Stimulated activated CD8-positive, alpha-beta memory T cell treated with anti-CD3 and anti-CD28 coated beads, Interleukin-7, amount 100 ng/mL, for 24 hours (primary cell): ENCODE measurements around the gene PITRM1.
"Not testable (repeated sequence)": the region's sequence is repeated elsewhere in the genome, so short reads cannot be mapped to it uniquely, and the experiment has no call there.

Experiments
- DNase-seq: peaks from one replicate; pipeline ENCODE4 v3.0.0-alpha.2; 2020; ENCODE audit warnings: low read depth

Gene PITRM1

GRCh38 chr10:3172446-3173170 is at the start of gene PITRM1:
Gene PITRM1 (minus strand): TSS chr10:3172782. CDS start chr10:3172772, 10 bp downstream.
- peak; percentile 98 for DNase-seq

GRCh38 chr10:3222068-3222467 is 49.5 kb upstream of the PITRM1 start:
- no peak for DNase-seq

GRCh38 chr10:3221601-3222000 is 49.0 kb upstream of the PITRM1 start:
- DNase-seq: not testable (repeated sequence)

GRCh38 chr10:3220853-3221252 is 48.3 kb upstream of the PITRM1 start:
- no peak for DNase-seq

- DNase-seq: not testable (repeated sequence)
These were observed 46.5 kb upstream of the PITRM1 start for GRCh38 chr10:3219021-3219628.

- DNase-seq: no peak
These were observed 45.3 kb upstream of the PITRM1 start for GRCh38 chr10:3217853-3218252.

GRCh38 chr10:3217301-3217700 is 44.7 kb upstream of the PITRM1 start:
- no peak for DNase-seq

GRCh38 chr10:3215153-3215775 is 42.7 kb upstream of the PITRM1 start:
- DNase-seq: no peak

- DNase-seq: no peak
These were observed 41.4 kb upstream of the PITRM1 start for GRCh38 chr10:3213758-3214515.

- DNase-seq: no peak
These were observed 40.6 kb upstream of the PITRM1 start for GRCh38 chr10:3213208-3213607.

GRCh38 chr10:3210251-3210877 is 37.8 kb upstream of the PITRM1 start:
- no peak for DNase-seq

GRCh38 chr10:3208481-3209406 is 36.2 kb upstream of the PITRM1 start:
- no peak for DNase-seq

GRCh38 chr10:3207351-3207750 is 34.8 kb upstream of the PITRM1 start:
- DNase-seq: no peak

GRCh38 chr10:3206511-3207157 is 34.1 kb upstream of the PITRM1 start:
- DNase-seq: no peak

GRCh38 chr10:3203972-3204371 is 31.4 kb upstream of the PITRM1 start:
- no peak for DNase-seq

- DNase-seq: no peak
These were observed 30.6 kb upstream of the PITRM1 start for GRCh38 chr10:3203016-3203811.

GRCh38 chr10:3201796-3202195 is 29.2 kb upstream of the PITRM1 start:
- DNase-seq: no peak

GRCh38 chr10:3199488-3199887 is 26.9 kb upstream of the PITRM1 start:
- no peak for DNase-seq

- no peak for DNase-seq
These were observed 26.3 kb upstream of the PITRM1 start for GRCh38 chr10:3198900-3199299.
